ENCODE results near the gene HS6ST2.
A peak's percentile ranks its signal among the peaks of the same experiment; 100 is the strongest.
"Not testable (repeated sequence)": the region's sequence is repeated elsewhere in the genome, so short reads cannot be mapped to it uniquely, and the experiment has no call there.

Gene HS6ST2

GRCh38 chrX:132933170-132933569 lies 25.3 kb downstream of the HS6ST2 start:
- DNase-seq = no peak

- no peak for DNase-seq
Measured at GRCh38 chrX:132924426-132924825, 34.0 kb downstream of the HS6ST2 start.

- DNase-seq = no peak
Measured at GRCh38 chrX:132918523-132918922, 39.9 kb downstream of the HS6ST2 start.

- no peak for DNase-seq
Measured at GRCh38 chrX:132916349-132916748, 42.1 kb downstream of the HS6ST2 start.

- peak; percentile 84 for DNase-seq
Measured at GRCh38 chrX:132909643-132910042, 48.8 kb downstream of the HS6ST2 start.

GRCh38 chrX:132908891-132909290 lies 49.5 kb downstream of the HS6ST2 start:
- no peak for DNase-seq

- DNase-seq = no peak
Measured at GRCh38 chrX:132900633-132901293, 57.7 kb downstream of the HS6ST2 start.

GRCh38 chrX:132887569-132887968 lies 70.9 kb downstream of the HS6ST2 start:
- no peak for DNase-seq

- no peak for DNase-seq
Measured at GRCh38 chrX:132883358-132883915, 75.0 kb downstream of the HS6ST2 start.

- DNase-seq = not testable (repeated sequence)
Measured at GRCh38 chrX:132880753-132881152, 77.7 kb downstream of the HS6ST2 start.

- DNase-seq = no peak
Measured at GRCh38 chrX:132877954-132878536, 80.4 kb downstream of the HS6ST2 start.

GRCh38 chrX:132876523-132877338 lies 81.7 kb downstream of the HS6ST2 start:
- DNase-seq = no peak

GRCh38 chrX:132875650-132876522 lies 82.5 kb downstream of the HS6ST2 start:
- DNase-seq = no peak

GRCh38 chrX:132862562-132862961 lies 95.9 kb downstream of the HS6ST2 start:
- DNase-seq = no peak

GRCh38 chrX:132861076-132861475 lies 97.4 kb downstream of the HS6ST2 start:
- no peak for DNase-seq

- no peak for DNase-seq
Measured at GRCh38 chrX:132860200-132860599, 98.2 kb downstream of the HS6ST2 start.

GRCh38 chrX:132858018-132858417 lies 100.4 kb downstream of the HS6ST2 start:
- DNase-seq = peak; percentile 23

GRCh38 chrX:132855780-132856341 lies 102.6 kb downstream of the HS6ST2 start:
- no peak for DNase-seq

- peak; percentile 41 for DNase-seq
Measured at GRCh38 chrX:132853040-132853439, 105.4 kb downstream of the HS6ST2 start.

- DNase-seq = no peak
Measured at GRCh38 chrX:132848296-132848970, 110.0 kb downstream of the HS6ST2 start.

- no peak for DNase-seq
Measured at GRCh38 chrX:132843363-132843762, 115.1 kb downstream of the HS6ST2 start.
